ENCODE results near the gene TMEM94. TPM values are rescaled to one million over a fixed set of nuclear protein-coding genes. Genes with fewer than 3 reads are reported as not detected.

TMEM94 gene
- total and polyA plus RNA-seq, 3 donors from 2014 or later = 128 to 171 (median 151) TPM

DNA sequence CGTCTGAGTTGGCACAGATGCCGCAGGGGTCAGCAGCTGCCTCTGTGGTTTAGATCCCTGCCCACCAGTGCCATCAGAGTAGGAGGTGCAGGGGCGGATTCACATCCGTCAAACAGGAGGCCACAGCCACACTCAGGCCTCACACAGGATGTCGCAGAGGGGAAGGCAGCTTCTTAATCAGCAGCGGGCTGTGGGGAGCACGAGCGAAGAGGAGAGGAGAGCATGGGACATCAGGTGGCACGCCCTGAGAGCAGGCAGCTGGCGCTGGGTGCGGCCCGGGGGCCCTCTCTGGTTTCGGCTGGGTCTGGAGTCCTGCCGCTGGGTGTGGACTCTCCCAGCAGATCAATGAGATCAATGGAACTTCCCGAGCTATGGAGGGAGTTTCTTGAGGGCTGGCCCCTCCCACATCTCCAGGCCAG lies 78.7 kb downstream of the TMEM94 start:
- WGBS, 2 donors = 82 to 84% methylated on average over 7 to 15 of the region's 15 CpGs
- H3K27ac ChIP-seq = no peak overlapping the region
- intact Hi-C loops (cut with DNase I; ENCODE audit: low total_unique reads) = no loop called here
- no peaks in the 10 kb centered on the region for H3K27me3 ChIP-seq
- H3K4me3 ChIP-seq = no peak overlapping the region
- H3K9me3 ChIP-seq = no peaks in the 10 kb centered on the region
- H3K4me1 ChIP-seq = peaks cover 7% of the 10 kb centered on the region
- DNase-seq = no peak
- TF ChIP-seq, protein P1, sequence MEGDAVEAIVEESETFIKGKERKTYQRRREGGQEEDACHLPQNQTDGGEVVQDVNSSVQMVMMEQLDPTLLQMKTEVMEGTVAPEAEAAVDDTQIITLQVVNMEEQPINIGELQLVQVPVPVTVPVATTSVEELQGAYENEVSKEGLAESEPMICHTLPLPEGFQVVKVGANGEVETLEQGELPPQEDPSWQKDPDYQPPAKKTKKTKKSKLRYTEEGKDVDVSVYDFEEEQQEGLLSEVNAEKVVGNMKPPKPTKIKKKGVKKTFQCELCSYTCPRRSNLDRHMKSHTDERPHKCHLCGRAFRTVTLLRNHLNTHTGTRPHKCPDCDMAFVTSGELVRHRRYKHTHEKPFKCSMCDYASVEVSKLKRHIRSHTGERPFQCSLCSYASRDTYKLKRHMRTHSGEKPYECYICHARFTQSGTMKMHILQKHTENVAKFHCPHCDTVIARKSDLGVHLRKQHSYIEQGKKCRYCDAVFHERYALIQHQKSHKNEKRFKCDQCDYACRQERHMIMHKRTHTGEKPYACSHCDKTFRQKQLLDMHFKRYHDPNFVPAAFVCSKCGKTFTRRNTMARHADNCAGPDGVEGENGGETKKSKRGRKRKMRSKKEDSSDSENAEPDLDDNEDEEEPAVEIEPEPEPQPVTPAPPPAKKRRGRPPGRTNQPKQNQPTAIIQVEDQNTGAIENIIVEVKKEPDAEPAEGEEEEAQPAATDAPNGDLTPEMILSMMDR (IDR thresholded peaks at IDR 0.05) = no peak
- TF ChIP-seq POLR2A (IDR thresholded peaks at IDR 0.05) = no peak
- H3K36me3 ChIP-seq (ENCODE audit: low read depth, missing control alignments) = no peaks in the 10 kb centered on the region

DNA sequence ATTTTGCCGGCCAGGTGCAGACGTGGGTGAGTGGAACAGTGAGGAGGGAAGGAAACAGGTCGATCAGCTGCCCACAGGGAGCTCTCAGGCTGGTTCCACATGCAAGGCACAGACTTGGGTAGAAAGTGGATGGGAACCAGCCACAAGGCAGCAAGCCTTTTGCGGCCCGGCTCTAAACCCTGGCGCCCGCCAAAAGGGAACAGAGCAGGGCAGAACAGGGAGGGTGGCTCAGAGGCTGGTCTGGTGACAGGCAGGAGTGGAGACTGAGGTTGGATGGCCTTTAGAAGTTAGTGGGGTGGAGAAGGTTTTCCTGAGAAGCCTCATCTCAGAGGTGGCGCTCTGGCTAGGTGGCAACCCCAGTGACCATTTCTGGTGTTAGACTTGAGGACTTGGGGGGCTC lies 79.4 kb downstream of the TMEM94 start:
- no peak for TF ChIP-seq POLR2A (IDR thresholded peaks at IDR 0.05)
- TF ChIP-seq, protein P1 (IDR thresholded peaks at IDR 0.05) = no peak
- 92 to 97% methylated on average over 8 of the region's 8 CpGs for WGBS, 2 donors
- Histone ChIP-seq H3K4me1 (peaks cover 6% of the 10 kb centered on the region), H3K27ac (no peak overlapping the region), H3K27me3 (no peaks in the 10 kb centered on the region), H3K9me3 (no peaks in the 10 kb centered on the region), H3K36me3 (ENCODE audit: low read depth, missing control alignments) (no peaks in the 10 kb centered on the region), H3K4me3 (no peak overlapping the region)
- DNase-seq = no peak
- intact Hi-C loops (cut with DNase I; ENCODE audit: low total_unique reads) = no loop called here

DNA sequence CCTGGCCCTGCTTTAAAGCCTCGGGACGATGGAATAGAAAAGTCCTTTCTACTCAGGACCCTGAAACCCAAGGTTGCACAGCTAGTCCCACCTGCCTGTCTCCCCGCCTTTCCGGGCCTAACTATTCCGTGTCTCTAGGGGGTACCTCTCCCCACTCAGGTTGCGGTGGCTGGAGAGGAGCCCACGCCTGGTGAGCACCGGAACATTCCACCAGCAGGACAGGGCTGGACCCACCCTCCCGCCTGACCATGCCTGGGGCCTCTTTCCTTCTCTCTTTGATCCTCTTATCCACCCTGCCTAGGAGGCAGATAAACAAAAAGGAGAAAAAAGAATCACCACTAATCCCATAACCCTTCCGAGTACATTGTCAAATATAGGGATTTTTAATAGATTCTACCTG lies 79.9 kb downstream of the TMEM94 start:
- Histone ChIP-seq H3K9me3 (no peaks in the 10 kb centered on the region), H3K27me3 (no peaks in the 10 kb centered on the region), H3K4me3 (no peak overlapping the region), H3K27ac (no peak overlapping the region), H3K36me3 (ENCODE audit: low read depth, missing control alignments) (no peaks in the 10 kb centered on the region), H3K4me1 (peaks cover 3% of the 10 kb centered on the region)
- no peak for DNase-seq
- intact Hi-C loops (cut with DNase I; ENCODE audit: low total_unique reads) = no loop called here
- 79 to 86% methylated on average over 10 of the region's 10 CpGs for WGBS, 2 donors
- no peak for TF ChIP-seq POLR2A (IDR thresholded peaks at IDR 0.05)
- TF ChIP-seq, protein P1 (IDR thresholded peaks at IDR 0.05) = no peak

DNA sequence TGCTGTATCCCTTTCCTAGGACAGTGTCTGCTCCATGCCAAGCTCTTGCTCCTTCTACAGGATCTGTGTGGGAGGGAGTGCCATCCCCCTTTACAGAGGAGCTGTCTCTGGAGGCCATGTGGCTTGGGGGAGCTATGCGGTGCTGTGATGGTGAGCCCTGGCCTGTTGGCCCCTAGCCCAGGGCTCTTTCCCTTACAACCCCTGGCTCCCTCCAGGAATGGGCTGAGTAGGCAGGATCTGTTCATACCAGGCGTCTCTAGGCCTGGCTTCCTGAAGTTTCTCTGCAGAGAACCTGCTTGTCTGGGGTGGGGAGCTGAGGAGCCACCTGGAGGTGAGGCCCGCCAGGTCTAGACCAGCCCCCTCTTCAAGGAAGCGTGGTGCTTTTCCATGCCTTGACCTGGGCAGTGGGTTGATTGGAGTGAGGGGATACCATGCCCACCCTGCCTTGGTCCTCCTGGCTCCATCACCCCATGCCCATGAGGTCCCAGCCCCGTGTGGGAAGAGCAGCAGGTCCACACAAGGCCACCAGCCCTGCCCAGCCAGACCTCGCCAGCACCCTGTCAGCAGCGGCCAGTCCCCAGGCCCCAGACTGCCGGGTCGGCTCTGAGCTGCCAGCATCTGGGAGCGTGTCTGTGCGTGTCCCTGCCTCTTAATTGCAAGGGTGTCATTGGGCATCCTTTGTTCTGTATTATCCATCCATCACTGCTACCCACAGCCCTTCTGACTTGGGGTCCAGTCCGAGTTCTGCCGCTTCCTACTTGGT lies 83.7 kb downstream of the TMEM94 start:
- intact Hi-C loops (cut with DNase I; ENCODE audit: low total_unique reads) = no loop called here
- Histone ChIP-seq H3K4me1 (no peaks in the 10 kb centered on the region), H3K4me3 (no peak overlapping the region), H3K36me3 (ENCODE audit: low read depth, missing control alignments) (no peaks in the 10 kb centered on the region), H3K27me3 (no peaks in the 10 kb centered on the region), H3K27ac (no peak overlapping the region), H3K9me3 (no peaks in the 10 kb centered on the region)
- 76 to 89% methylated on average over 12 to 13 of the region's 13 CpGs for WGBS, 2 donors
- DNase-seq = no peak
- TF ChIP-seq POLR2A (IDR thresholded peaks at IDR 0.05) = no peak
- TF ChIP-seq, protein P1 (IDR thresholded peaks at IDR 0.05) = no peak

Measured in testis (tissue), 3 donors.